HG03103 (cell line): ENCODE results near the gene ANKK1.

Experiments used
- ATAC-seq: cut with Tn5 transposase; IDR thresholded peaks from one replicate; pipeline ENCODE4 v1.9.1; 2021; ENCODE audit warnings: low read depth; ENCODE audit not compliant: unreplicated experiment

The ANKK1 gene

GRCh38 chr11:113387605-113388211, at the start of gene ANKK1:
TSS of gene ANKK1 (plus strand) at chr11:113387779. CDS start at chr11:113387885, 106 bp downstream.
- no peak for ATAC-seq

DNA sequence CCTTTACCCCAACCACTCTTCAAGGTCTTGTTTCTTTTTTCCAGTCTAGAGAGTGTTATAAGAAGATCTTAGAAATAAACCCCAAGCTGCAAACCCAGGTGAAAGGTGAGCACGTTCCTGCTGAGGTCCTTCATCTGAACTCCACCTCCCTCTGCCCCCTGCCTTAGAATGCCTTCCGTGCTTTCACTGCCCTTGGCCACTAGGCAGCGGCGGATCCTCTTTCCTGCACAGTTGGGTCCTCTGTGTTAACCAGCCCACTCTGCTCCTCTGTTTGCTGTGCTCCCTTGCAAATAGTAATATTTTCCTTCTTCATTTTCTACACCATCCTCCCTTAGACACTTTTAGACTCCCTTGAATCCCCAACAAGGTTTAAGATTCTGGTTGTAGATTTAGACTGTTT, 48.8 kb upstream of the ANKK1 start:
- no peak for ATAC-seq

DNA sequence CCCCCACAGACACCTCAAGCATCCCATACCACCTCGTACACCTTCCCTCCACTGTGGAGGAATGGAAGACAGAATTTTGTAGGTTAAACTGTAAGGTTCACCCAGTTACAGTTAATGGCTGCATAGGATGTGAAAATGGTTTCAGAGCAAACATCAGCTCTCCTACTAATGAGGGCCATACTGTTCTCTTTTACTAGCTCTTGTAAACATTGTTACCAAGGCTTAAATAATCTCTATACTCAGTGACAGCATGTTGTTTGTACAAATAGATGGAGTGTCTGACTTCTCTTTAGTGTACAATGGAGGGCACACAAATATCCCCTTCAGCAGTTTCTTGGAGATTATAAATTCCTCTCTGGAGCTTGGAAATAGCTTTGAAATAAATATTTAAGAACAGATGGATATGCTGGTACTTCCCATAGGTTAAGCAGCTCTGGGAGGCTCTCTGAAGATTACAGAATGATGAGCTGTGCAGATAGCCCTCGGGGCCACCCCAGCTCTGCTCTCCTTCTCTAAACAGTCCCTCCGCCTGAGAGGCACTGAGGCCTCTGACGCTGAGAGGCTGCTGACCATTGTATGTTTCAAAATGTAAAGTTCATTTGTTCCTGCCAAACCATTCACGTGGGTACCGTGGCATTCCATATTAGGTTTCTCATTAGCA, 47.5 kb upstream of the ANKK1 start:
- no peak for ATAC-seq

- no peak for ATAC-seq
Observed at GRCh38 chr11:113341388-113342165, 46.0 kb upstream of the ANKK1 start.

- no peak for ATAC-seq
Observed at GRCh38 chr11:113345978-113346377, 41.6 kb upstream of the ANKK1 start.

DNA sequence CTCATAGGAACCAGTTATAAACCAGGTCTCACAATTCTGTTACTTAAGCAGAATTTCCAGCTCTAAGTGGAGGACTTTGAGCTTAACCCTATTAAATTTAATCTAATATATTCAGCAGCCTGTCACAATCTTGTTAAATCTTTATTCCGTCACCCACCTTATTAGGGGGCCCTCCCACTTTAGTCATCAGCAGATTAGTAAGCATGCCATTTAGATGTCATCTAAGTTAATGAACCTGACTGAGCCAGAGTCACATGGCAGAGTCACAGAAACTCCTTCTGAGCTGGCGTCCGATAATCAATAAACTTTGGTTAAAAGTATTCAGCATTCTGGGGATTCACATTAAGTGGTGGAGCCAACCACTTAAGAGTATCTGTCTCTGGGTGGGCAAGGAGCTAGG, 38.1 kb upstream of the ANKK1 start:
- ATAC-seq, result no peak

GRCh38 chr11:113350336-113351067, 37.1 kb upstream of the ANKK1 start:
- ATAC-seq, result no peak

- ATAC-seq, result no peak
Observed at GRCh38 chr11:113351068-113351450, 36.5 kb upstream of the ANKK1 start.

- no peak for ATAC-seq
Observed at GRCh38 chr11:113351480-113351879, 36.1 kb upstream of the ANKK1 start.

GRCh38 chr11:113356203-113356602, 31.4 kb upstream of the ANKK1 start:
- ATAC-seq, result no peak

DNA sequence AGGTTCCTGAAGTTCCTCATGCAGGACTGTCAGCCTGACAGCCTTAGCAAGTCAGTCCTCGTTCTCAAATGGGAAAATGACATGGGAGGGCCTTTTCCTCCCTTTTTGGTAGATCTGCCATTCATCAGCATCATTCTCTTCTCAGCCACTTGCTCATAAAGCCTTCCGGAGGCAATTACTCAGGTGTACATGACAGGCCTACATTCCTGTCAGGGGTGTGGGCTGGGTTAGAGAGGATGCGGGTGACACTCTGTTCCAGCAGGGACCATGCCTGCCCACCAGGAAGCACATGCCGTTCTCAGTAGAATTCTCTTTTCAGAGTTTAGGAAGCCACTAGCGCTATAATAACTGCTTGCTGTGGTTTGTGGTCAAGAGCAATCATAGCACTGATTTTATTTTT, 24.2 kb upstream of the ANKK1 start:
- no peak for ATAC-seq

- ATAC-seq, result no peak
Observed at GRCh38 chr11:113363996-113364641, 23.5 kb upstream of the ANKK1 start.

- ATAC-seq, result no peak
Observed at GRCh38 chr11:113365895-113366294, 21.7 kb upstream of the ANKK1 start.

DNA sequence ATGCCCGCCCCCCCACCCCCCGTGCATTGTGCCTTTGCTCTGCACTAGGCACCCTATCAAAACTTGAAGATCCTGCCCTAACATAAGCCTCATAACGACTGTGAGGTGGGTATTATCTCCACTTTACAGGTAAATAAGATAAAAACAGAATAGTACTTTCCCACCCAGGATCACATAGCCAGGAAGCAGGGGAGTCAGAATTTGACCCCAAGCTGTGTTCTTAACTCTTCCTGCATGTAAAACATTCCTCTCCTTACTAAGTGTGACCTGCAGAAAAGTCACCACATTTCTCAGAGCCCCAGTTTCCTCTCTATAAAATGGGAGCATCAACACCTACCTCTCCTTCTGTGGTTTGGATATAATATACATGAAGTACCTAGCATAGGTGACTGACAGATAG, 18.2 kb upstream of the ANKK1 start:
- no peak for ATAC-seq

DNA sequence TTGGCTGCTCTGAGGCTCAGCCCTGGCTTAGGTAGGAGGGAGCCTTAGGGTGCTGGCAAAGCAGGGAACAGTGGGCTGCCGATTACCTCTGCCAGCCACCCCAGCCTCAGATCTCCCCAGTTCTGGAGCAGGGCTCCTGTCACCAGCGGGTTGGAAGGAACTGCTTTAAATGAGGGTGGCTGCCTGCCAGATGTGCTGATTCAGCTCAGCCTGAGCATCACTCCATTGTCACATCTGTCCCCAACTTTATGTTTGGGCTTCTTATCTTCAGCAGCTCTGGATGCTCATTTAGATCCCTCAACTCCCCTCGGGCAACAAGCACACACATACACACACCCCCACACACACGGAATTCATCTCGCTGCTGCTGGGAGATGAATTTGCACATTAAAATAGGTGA, 16.9 kb upstream of the ANKK1 start:
- no peak for ATAC-seq

DNA sequence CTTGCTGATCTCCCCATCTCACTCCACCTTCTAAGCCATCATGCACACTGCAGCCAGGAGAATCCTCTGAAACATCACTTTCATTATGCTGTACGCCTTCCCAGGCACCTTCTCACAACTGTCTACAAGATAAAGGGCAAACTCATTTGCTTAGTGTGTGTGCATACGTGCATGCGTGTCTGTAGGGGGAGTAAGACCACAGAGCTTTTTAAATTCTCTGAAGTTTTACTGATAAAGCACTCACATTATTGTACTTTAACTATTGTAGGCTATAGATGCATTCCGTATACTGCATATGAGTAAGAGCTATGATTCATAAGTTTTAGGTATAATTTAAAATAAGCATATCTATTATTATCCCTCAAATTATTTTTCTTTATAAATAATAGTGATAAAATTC, 15.3 kb upstream of the ANKK1 start:
- ATAC-seq, result no peak

DNA sequence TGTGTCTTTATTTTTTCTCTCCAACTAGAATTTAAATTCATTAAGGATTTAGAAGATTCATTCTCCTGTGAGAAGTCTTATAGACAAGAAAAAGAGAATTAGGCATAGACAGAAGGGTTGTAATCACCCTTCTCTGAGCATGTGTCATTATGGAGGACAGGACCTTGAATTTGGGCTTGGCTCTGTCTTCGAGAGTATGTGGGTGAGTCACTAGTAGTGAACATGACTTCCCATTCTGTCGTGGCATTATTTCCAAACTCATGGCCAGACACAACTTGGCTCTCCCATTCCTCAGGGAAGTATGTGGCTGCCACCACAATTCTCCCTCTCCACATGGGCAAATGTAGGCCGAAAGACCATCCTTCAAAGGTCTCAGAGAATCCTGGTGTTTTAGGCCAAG, 14.3 kb upstream of the ANKK1 start:
- ATAC-seq, result no peak

GRCh38 chr11:113373981-113374560, 13.5 kb upstream of the ANKK1 start:
- no peak for ATAC-seq

GRCh38 chr11:113375402-113375801, 12.2 kb upstream of the ANKK1 start:
- no peak for ATAC-seq

- ATAC-seq, result no peak
Observed at GRCh38 chr11:113376156-113376555, 11.4 kb upstream of the ANKK1 start.
